Measurements from ENCODE around the gene FOXP1. TPM values are rescaled to one million over a fixed set of nuclear protein-coding genes. Genes with fewer than 3 reads are reported as not detected.

Gene FOXP1
- total RNA-seq, 2 experiments from 2014 or later, result 493 to 508 TPM

- H3K27me3 Mint-ChIP-seq, result no peaks in the 10 kb centered on the region
- no peak for DNase-seq
- TF ChIP-seq CTCF (IDR thresholded peaks at IDR 0.05), result no peak
- H3K4me3 Mint-ChIP-seq, result no peak overlapping the region
- intact Hi-C loops (cut with DNase I, micrococcal nuclease), result no loop called here
- H3K36me3 Mint-ChIP-seq (ENCODE audit: low read depth), result no peaks in the 10 kb centered on the region
- ATAC-seq (ENCODE audit: poor library complexity), result no peak
- H3K9me3 Mint-ChIP-seq, result no peaks in the 10 kb centered on the region
- no peak overlapping the region for H3K27ac Mint-ChIP-seq
- ChIA-PET CTCF (interaction anchor here (0.6 to 1.6 kb wide), 4 partner anchors 20 to 616 kb away, joined by 3 to 5 read pairs (median 4); no protein-coding TSS in a partner anchor), POLR2A (no interaction called here)
- no peak overlapping the region for H3K27ac ChIP-seq (ENCODE audit: low read depth in 1 of 2, low read length in 2 of 2)
- no peaks in the 10 kb centered on the region for H3K4me1 Mint-ChIP-seq (ENCODE audit: low read depth)
- H3K4me3 ChIP-seq (ENCODE audit: low read length), result no peak overlapping the region
- no peaks in the 10 kb centered on the region for H3K9me3 ChIP-seq (ENCODE audit: control insufficient read depth in 1 of 2, insufficient read depth in 1 of 2, low read length in 2 of 2)
- H3K36me3 ChIP-seq (ENCODE audit: insufficient read depth, low read length), result no peaks in the 10 kb centered on the region
- H3K27me3 ChIP-seq (ENCODE audit: control insufficient read depth in 1 of 2, insufficient read depth in 2 of 2, low read length in 2 of 2), result no peaks in the 10 kb centered on the region
- H3K4me1 ChIP-seq (ENCODE audit: insufficient read depth, low read length), result peaks cover 2% of the 10 kb centered on the region
Observed at GRCh38 chr3:71548705-71549384, 34.7 kb downstream of the FOXP1 start.

GRCh38 chr3:71547249-71548198, 36.0 kb downstream of the FOXP1 start:
- intact Hi-C loops (cut with DNase I, micrococcal nuclease), result no loop called here
- no peak overlapping the region for H3K27ac ChIP-seq (ENCODE audit: low read depth in 1 of 2, low read length in 2 of 2)
- Mint-ChIP-seq H3K27ac (no peak overlapping the region), H3K36me3 (ENCODE audit: low read depth) (no peaks in the 10 kb centered on the region), H3K9me3 (no peaks in the 10 kb centered on the region), H3K4me3 (no peak overlapping the region), H3K4me1 (ENCODE audit: low read depth) (peaks cover 5% of the 10 kb centered on the region), H3K27me3 (no peaks in the 10 kb centered on the region)
- POLR2A ChIA-PET, result no interaction called here
- H3K27me3 ChIP-seq (ENCODE audit: control insufficient read depth in 1 of 2, insufficient read depth in 2 of 2, low read length in 2 of 2), result no peaks in the 10 kb centered on the region
- CTCF ChIA-PET, result interaction anchor here (1.6 kb wide), 1 partner anchor 37 kb away, joined by 3 read pairs; no protein-coding TSS in a partner anchor
- H3K36me3 ChIP-seq (ENCODE audit: insufficient read depth, low read length), result no peaks in the 10 kb centered on the region
- no peak for TF ChIP-seq CTCF (IDR thresholded peaks at IDR 0.05)
- no peaks in the 10 kb centered on the region for H3K9me3 ChIP-seq (ENCODE audit: control insufficient read depth in 1 of 2, insufficient read depth in 1 of 2, low read length in 2 of 2)
- DNase-seq (peak in 1 of 14 experiments; percentile 18), ATAC-seq (ENCODE audit: poor library complexity) (no peak)
- peaks cover 2% of the 10 kb centered on the region for H3K4me1 ChIP-seq (ENCODE audit: insufficient read depth, low read length)
- no peak overlapping the region for H3K4me3 ChIP-seq (ENCODE audit: low read length)

GRCh38 chr3:71546821-71547220, 36.7 kb downstream of the FOXP1 start:
- intact Hi-C loops (cut with DNase I, micrococcal nuclease), result no loop called here
- ATAC-seq (ENCODE audit: poor library complexity) (no peak), DNase-seq (no peak)
- H3K27ac Mint-ChIP-seq, result no peak overlapping the region
- no peak overlapping the region for H3K4me3 ChIP-seq (ENCODE audit: low read length)
- no peaks in the 10 kb centered on the region for H3K9me3 ChIP-seq (ENCODE audit: control insufficient read depth in 1 of 2, insufficient read depth in 1 of 2, low read length in 2 of 2)
- H3K4me3 Mint-ChIP-seq, result no peak overlapping the region
- ChIA-PET POLR2A (no interaction called here), CTCF (no interaction called here)
- H3K36me3 ChIP-seq (ENCODE audit: insufficient read depth, low read length), result no peaks in the 10 kb centered on the region
- no peak for TF ChIP-seq CTCF (IDR thresholded peaks at IDR 0.05)
- H3K4me1 Mint-ChIP-seq (ENCODE audit: low read depth), result peaks cover 11% of the 10 kb centered on the region
- H3K27me3 Mint-ChIP-seq, result no peaks in the 10 kb centered on the region
- no peaks in the 10 kb centered on the region for H3K9me3 Mint-ChIP-seq
- no peak overlapping the region for H3K27ac ChIP-seq (ENCODE audit: low read depth in 1 of 2, low read length in 2 of 2)
- peaks cover 2% of the 10 kb centered on the region for H3K4me1 ChIP-seq (ENCODE audit: insufficient read depth, low read length)
- H3K36me3 Mint-ChIP-seq (ENCODE audit: low read depth), result no peaks in the 10 kb centered on the region
- no peaks in the 10 kb centered on the region for H3K27me3 ChIP-seq (ENCODE audit: control insufficient read depth in 1 of 2, insufficient read depth in 2 of 2, low read length in 2 of 2)
